ENCODE measurements around the gene MELK. TPM values are rescaled to one million over a fixed set of nuclear protein-coding genes. Genes with fewer than 3 reads are reported as not detected.

The MELK gene
- total and polyA plus RNA-seq, 8 donors = 1.7 to 15.2 (median 3.8) TPM; not detected in 2

DNA sequence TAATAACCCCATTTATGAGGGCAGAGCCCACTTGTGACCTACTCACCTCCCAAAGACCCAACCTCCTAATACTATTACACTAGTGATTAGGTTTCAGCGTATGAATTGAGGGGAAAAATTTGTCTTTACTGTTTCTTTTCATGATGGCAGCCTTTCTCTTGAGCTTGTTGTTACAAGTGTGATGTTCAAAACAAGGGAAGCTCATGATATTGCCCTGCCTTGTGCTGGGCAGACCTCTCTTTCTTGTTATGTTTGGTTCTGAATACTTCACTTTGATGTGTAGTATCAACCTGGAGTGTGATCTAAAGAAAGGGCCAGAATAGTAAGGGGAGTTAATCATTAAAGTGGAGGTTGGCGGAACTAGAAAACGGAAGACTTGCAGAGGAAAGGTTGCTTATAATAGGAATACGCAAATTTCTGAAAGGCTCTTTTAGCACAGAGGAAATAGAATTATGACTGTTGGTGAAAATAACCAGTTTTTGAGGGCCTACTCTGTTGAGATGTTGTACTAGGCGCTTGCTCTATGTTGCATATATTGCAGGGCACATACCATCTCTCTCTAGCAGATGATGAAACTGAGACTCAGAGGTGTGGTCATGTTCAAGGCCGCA lies 68.2 kb downstream of the MELK start:
- 80 to 94% (median 91%) methylated on average over 6 of the region's 6 CpGs for WGBS, 5 donors
- TF ChIP-seq CTCF (IDR thresholded peaks at IDR 0.05) = no peak
- TF ChIP-seq POLR2AphosphoS5 (IDR thresholded peaks at IDR 0.05) = no peak
- TF ChIP-seq POLR2A (IDR thresholded peaks at IDR 0.05) = no peak
- TF ChIP-seq EP300 (IDR thresholded peaks at IDR 0.05) = no peak
- H3K36me3 ChIP-seq = peaks cover 0 to 7% (median 0%) of the 10 kb centered on the region in 4 donors
- H3K4me3 ChIP-seq = no peak overlapping the region
- H3K9me3 ChIP-seq = no peaks in the 10 kb centered on the region
- H3K27ac ChIP-seq = no peak overlapping the region
- intact Hi-C loops (cut with DNase I; ENCODE audit: low total_unique reads) = no loop called here
- peaks cover 0 to 5% (median 0%) of the 10 kb centered on the region in 4 donors for H3K4me1 ChIP-seq
- DNase-seq = peak in 1 of 2 donors; percentile 8
- no peaks in the 10 kb centered on the region for H3K27me3 ChIP-seq

DNA sequence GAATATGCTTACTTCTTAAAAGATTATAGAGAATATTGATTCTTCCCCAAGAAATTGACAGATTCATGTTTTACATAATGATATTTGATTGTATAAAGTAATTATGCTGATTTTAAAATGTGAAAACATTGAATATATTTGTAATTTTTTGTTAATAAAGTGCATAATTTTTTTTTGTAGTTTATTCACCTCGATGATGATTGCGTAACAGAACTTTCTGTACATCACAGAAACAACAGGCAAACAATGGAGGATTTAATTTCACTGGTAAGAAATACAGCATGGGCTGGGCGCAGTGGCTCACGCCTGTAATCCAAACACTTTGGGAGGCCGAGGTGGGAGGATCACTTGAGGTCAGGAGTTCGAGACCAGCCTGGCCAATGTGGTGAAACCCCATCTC lies 70.1 kb downstream of the MELK start:
- no peak overlapping the region for H3K4me3 ChIP-seq
- no peak for DNase-seq
- WGBS, 5 donors = 96 to 98% (median 97%) methylated on average over 6 of the region's 6 CpGs
- no peaks in the 10 kb centered on the region for H3K4me1 ChIP-seq
- H3K9me3 ChIP-seq = no peaks in the 10 kb centered on the region
- no peaks in the 10 kb centered on the region for H3K27me3 ChIP-seq
- H3K27ac ChIP-seq = no peak overlapping the region
- peaks cover 0 to 7% (median 0%) of the 10 kb centered on the region in 4 donors for H3K36me3 ChIP-seq
- no peak for TF ChIP-seq POLR2AphosphoS5 (IDR thresholded peaks at IDR 0.05)
- no peak for TF ChIP-seq EP300 (IDR thresholded peaks at IDR 0.05)
- no peak for TF ChIP-seq CTCF (IDR thresholded peaks at IDR 0.05)
- no peak for TF ChIP-seq POLR2A (IDR thresholded peaks at IDR 0.05)
- intact Hi-C loops (cut with DNase I; ENCODE audit: low total_unique reads) = no loop called here

DNA sequence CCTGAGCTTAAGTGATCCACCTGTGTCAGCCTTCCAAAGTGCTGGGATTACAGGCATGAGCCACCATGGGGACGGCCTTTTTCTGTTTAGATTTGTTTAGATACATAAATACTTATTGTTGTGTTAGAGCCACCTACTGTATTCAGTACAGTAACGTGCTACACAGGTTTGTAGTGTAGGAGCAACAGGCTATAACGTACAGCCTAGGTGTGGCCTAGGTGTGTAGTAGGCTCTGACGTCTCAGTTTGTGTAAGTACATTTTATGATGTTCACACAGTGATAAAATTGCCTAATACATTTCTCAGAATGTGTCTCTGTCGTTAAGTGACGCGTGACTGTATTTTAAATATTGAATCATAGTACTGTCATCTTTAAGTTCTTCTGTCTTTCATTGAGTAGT lies 84.1 kb downstream of the MELK start:
- 93 to 98% (median 97%) methylated on average over 7 of the region's 7 CpGs for WGBS, 5 donors
- no peak for DNase-seq
- H3K27ac ChIP-seq = no peak overlapping the region
- intact Hi-C loops (cut with DNase I; ENCODE audit: low total_unique reads) = no loop called here
- H3K9me3 ChIP-seq = no peaks in the 10 kb centered on the region
- H3K36me3 ChIP-seq = no peaks in the 10 kb centered on the region
- H3K4me3 ChIP-seq = no peak overlapping the region
- no peak for TF ChIP-seq CTCF (IDR thresholded peaks at IDR 0.05)
- TF ChIP-seq EP300 (IDR thresholded peaks at IDR 0.05) = no peak
- no peak for TF ChIP-seq POLR2A (IDR thresholded peaks at IDR 0.05)
- TF ChIP-seq POLR2AphosphoS5 (IDR thresholded peaks at IDR 0.05) = no peak
- no peaks in the 10 kb centered on the region for H3K4me1 ChIP-seq
- no peaks in the 10 kb centered on the region for H3K27me3 ChIP-seq

- WGBS, 5 donors = 92 to 96% (median 93%) methylated on average over 6 of the region's 6 CpGs
- Histone ChIP-seq H3K9me3 (no peaks in the 10 kb centered on the region), H3K36me3 (no peaks in the 10 kb centered on the region), H3K4me3 (no peak overlapping the region), H3K4me1 (no peaks in the 10 kb centered on the region), H3K27me3 (no peaks in the 10 kb centered on the region), H3K27ac (no peak overlapping the region)
- TF ChIP-seq POLR2A (IDR thresholded peaks at IDR 0.05) (no peak), CTCF (IDR thresholded peaks at IDR 0.05) (no peak), EP300 (IDR thresholded peaks at IDR 0.05) (no peak), POLR2AphosphoS5 (IDR thresholded peaks at IDR 0.05) (no peak)
- DNase-seq = no peak
- intact Hi-C loops (cut with DNase I; ENCODE audit: low total_unique reads) = no loop called here
These were observed 86.8 kb downstream of the MELK start for GRCh38 chr9:36659500-36659899.
